HG03039 (cell line): ENCODE results near the gene MEST.
"Not testable (repeated sequence)": the region's sequence is repeated elsewhere in the genome, so short reads cannot be mapped to it uniquely, and the experiment has no call there.

ENCODE experiments used
- ATAC-seq: cut with Tn5 transposase; IDR thresholded peaks from one replicate; pipeline ENCODE4 v1.9.1; 2021; ENCODE audit warnings: mild to moderate bottlenecking, moderate library complexity; ENCODE audit not compliant: unreplicated experiment

MEST gene

GRCh38 chr7:130483031-130483430, 8.9 kb upstream of the MEST start:
- ATAC-seq = no peak

- no peak for ATAC-seq
Observed at GRCh38 chr7:130485734-130486113, 6.2 kb upstream of the MEST start.

GRCh38 chr7:130486114-130486953, 5.6 kb upstream of the MEST start:
- ATAC-seq = no peak

- no peak for ATAC-seq
Observed at GRCh38 chr7:130486954-130487436, 4.9 kb upstream of the MEST start.

GRCh38 chr7:130488392-130489139, 3.3 kb upstream of the MEST start:
- no peak for ATAC-seq

GRCh38 chr7:130489140-130489983, 2.5 kb upstream of the MEST start:
- no peak for ATAC-seq

- no peak for ATAC-seq
Observed at GRCh38 chr7:130490311-130490791, 1.5 kb upstream of the MEST start.

- ATAC-seq = no peak
Observed at GRCh38 chr7:130490888-130491804, 739 bp upstream of the MEST start.

GRCh38 chr7:130492523-130493274, 814 bp downstream of the MEST start:
- ATAC-seq = no peak

GRCh38 chr7:130493275-130493873, 1.5 kb downstream of the MEST start:
- no peak for ATAC-seq

GRCh38 chr7:130494431-130494858, 2.6 kb downstream of the MEST start:
- no peak for ATAC-seq

GRCh38 chr7:130500463-130500862, 8.6 kb downstream of the MEST start:
- no peak for ATAC-seq

- ATAC-seq = no peak
Observed at GRCh38 chr7:130500910-130501309, 9.0 kb downstream of the MEST start.

GRCh38 chr7:130505753-130506152, 13.9 kb downstream of the MEST start:
- ATAC-seq = no peak

GRCh38 chr7:130506358-130506757, 14.5 kb downstream of the MEST start:
- ATAC-seq = no peak

- not testable (repeated sequence) for ATAC-seq
Observed at GRCh38 chr7:130512038-130512437, 20.2 kb downstream of the MEST start.

GRCh38 chr7:130513447-130513846, 21.6 kb downstream of the MEST start:
- ATAC-seq = no peak

GRCh38 chr7:130515315-130516040, 23.6 kb downstream of the MEST start:
- ATAC-seq = no peak
